Measurements from ENCODE around the gene SPATA22. TPM values are rescaled to one million over a fixed set of nuclear protein-coding genes. Genes with fewer than 3 reads are reported as not detected.
"Not testable (repeated sequence)": the region's sequence is repeated elsewhere in the genome, so short reads cannot be mapped to it uniquely, and the experiment has no call there.

SPATA22 gene
- not detected for polyA plus RNA-seq
- long read RNA-seq, donor 1: 0 reads
- long read RNA-seq, donor 2: 0 reads
- long read RNA-seq, donor 3: 0 reads
- long read RNA-seq, donor 4: 0 reads
- long read RNA-seq, donor 5: 0 reads
- long read RNA-seq, donor 6: 0 reads
- long read RNA-seq, donor 7: 0 reads
- long read RNA-seq, donor 8: 0 reads
- long read RNA-seq, donor 9: 0 reads
- long read RNA-seq, donor 10: 0 reads
- long read RNA-seq, donor 11: 0 reads

GRCh38 chr17:3471599-3471998 is at the start of gene SPATA22:
TSS of gene SPATA22 (minus strand) at chr17:3471819. CDS start at chr17:3469325, 2,494 bp downstream.
- DNase-seq: no peak
- H3K27me3 ChIP-seq (ENCODE audit: control insufficient read depth, insufficient read depth, low read length): no peaks in the 10 kb centered on the region
- H3K27ac ChIP-seq (ENCODE audit: low read length): no peak within 1 kb of the TSS
- H3K4me1 ChIP-seq (ENCODE audit: control insufficient read depth, insufficient read depth, low read length): peaks cover 19% of the 10 kb centered on the region
- no peaks in the 10 kb centered on the region for H3K36me3 ChIP-seq (ENCODE audit: control insufficient read depth, insufficient read depth, low read length)
- peaks cover 3% of the 10 kb centered on the region for H3K9me3 ChIP-seq (ENCODE audit: control insufficient read depth, low read depth, low read length)
- no CpG with 5 or more reads among the region's 38 CpGs for WGBS (ENCODE audit: insufficient coverage, low lambda C conversion rate)
- no peak within 1 kb of the TSS for H3K4me3 ChIP-seq (ENCODE audit: low read length)

DNA sequence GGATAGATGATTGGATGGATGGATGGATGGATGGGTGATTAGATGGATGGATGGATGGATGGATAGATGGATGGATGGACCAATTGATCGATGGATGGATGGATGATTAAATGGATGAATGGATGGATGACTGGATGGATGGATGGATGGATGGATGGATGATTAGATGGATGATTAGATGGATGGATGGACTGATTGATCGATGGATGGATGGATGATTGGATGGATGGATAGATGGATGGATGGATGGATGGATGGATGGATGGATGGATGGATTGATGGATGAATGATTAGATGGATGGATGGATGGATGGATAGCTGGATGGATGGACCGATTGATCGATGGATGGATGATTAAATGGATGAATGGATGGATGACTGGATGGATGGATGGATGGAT is 47.9 kb upstream of the SPATA22 start:
- H3K9me3 ChIP-seq (ENCODE audit: control insufficient read depth, low read depth, low read length); H3K4me3 ChIP-seq (ENCODE audit: low read length); DNase-seq; H3K27ac ChIP-seq (ENCODE audit: low read length); H3K4me1 ChIP-seq (ENCODE audit: control insufficient read depth, insufficient read depth, low read length); H3K27me3 ChIP-seq (ENCODE audit: control insufficient read depth, insufficient read depth, low read length): not testable (repeated sequence)
- WGBS (ENCODE audit: insufficient coverage, low lambda C conversion rate): 95% methylated on average over 4 of the region's 4 CpGs
- peaks cover 20% of the 10 kb centered on the region for H3K36me3 ChIP-seq (ENCODE audit: control insufficient read depth, insufficient read depth, low read length)

- H3K27ac ChIP-seq (ENCODE audit: low read length): no peak overlapping the region
- no peak for DNase-seq
- H3K27me3 ChIP-seq (ENCODE audit: control insufficient read depth, insufficient read depth, low read length): no peaks in the 10 kb centered on the region
- no peaks in the 10 kb centered on the region for H3K9me3 ChIP-seq (ENCODE audit: control insufficient read depth, low read depth, low read length)
- WGBS (ENCODE audit: insufficient coverage, low lambda C conversion rate): no CpG with 5 or more reads among the region's 9 CpGs
- no peaks in the 10 kb centered on the region for H3K4me1 ChIP-seq (ENCODE audit: control insufficient read depth, insufficient read depth, low read length)
- H3K4me3 ChIP-seq (ENCODE audit: low read length): no peak overlapping the region
- H3K36me3 ChIP-seq (ENCODE audit: control insufficient read depth, insufficient read depth, low read length): peaks cover 23% of the 10 kb centered on the region
These were observed 43.3 kb upstream of the SPATA22 start for GRCh38 chr17:3514873-3515272.

- H3K4me3 ChIP-seq (ENCODE audit: low read length); H3K27ac ChIP-seq (ENCODE audit: low read length); H3K27me3 ChIP-seq (ENCODE audit: control insufficient read depth, insufficient read depth, low read length); DNase-seq; H3K9me3 ChIP-seq (ENCODE audit: control insufficient read depth, low read depth, low read length); H3K4me1 ChIP-seq (ENCODE audit: control insufficient read depth, insufficient read depth, low read length): not testable (repeated sequence)
- H3K36me3 ChIP-seq (ENCODE audit: control insufficient read depth, insufficient read depth, low read length): peaks cover 22% of the 10 kb centered on the region
- WGBS (ENCODE audit: insufficient coverage, low lambda C conversion rate): no CpG with 5 or more reads among the region's 11 CpGs
These were observed 42.5 kb upstream of the SPATA22 start for GRCh38 chr17:3514167-3514566.

DNA sequence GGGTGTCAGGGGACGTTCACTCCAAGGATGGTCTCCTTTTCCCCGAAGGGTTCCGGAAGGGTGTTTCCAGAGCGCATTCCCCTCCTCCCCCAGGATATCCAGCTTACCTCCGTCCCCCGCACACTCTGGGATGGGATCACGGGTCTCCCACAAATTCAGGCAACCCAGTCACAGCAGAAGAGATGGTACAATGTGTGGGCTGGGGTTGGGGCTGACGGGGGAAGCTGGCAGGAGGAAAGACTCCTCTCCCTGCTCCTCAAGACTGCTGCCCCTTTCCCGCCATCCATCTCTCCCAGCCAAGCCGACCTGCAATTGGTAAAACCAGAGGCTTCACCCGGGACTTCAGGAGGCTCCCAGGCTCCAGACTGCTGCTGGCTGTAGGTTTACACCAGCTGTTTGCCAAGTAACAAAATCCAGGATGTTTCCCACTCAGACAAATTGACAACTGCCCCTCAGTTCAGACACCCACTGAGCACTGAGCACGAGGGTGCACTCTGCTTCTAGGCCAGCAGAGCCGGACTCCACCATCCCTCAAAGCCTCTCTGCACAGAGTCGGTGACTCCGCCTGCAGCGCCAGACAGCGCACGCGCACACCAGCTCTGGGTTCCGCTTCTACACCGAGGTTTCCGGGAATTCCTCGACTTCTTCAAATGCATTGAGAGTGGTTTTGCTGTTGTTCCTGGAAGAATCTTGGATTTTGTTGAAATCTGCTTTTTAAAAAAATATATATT is 41.9 kb upstream of the SPATA22 start:
- H3K4me1 ChIP-seq (ENCODE audit: control insufficient read depth, insufficient read depth, low read length): no peaks in the 10 kb centered on the region
- no peak overlapping the region for H3K27ac ChIP-seq (ENCODE audit: low read length)
- 93% methylated on average over 5 of the region's 23 CpGs for WGBS (ENCODE audit: insufficient coverage, low lambda C conversion rate)
- H3K27me3 ChIP-seq (ENCODE audit: control insufficient read depth, insufficient read depth, low read length): no peaks in the 10 kb centered on the region
- peaks cover 18% of the 10 kb centered on the region for H3K36me3 ChIP-seq (ENCODE audit: control insufficient read depth, insufficient read depth, low read length)
- H3K4me3 ChIP-seq (ENCODE audit: low read length): no peak overlapping the region
- DNase-seq: no peak
- H3K9me3 ChIP-seq (ENCODE audit: control insufficient read depth, low read depth, low read length): no peaks in the 10 kb centered on the region

DNA sequence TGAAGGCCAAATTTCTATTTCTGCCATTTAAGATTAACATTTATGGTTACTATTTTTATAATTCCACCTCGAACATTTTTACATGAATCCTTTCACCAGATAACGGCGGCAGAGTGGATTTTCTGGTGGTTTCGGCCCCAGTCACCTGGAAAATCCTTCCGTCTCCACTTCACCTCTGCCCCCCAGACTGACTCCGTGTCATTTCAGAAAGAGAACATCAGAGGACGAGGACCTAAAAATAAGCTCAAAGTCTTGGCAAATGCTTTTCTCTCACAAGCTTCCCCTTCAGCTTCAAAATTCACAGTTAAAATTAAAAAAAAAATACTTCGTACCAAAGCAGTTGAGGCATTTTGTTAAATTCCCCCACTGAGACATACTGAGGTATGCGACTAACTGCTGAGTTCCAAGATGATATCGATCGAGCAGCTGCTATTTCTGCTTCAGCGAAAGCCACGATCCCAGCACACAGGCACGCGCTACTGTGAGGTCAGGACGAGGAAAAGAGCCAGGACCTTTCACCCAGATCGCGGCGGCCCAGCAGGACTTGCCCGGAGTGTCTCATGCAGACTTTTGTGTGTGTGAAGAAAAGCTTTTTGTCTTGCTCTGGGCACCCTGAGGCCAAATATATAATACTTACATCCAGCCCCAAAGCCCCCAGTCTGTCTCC is 41.0 kb upstream of the SPATA22 start:
- Histone ChIP-seq H3K27ac (ENCODE audit: low read length) (no peak overlapping the region), H3K9me3 (ENCODE audit: control insufficient read depth, low read depth, low read length) (no peaks in the 10 kb centered on the region), H3K4me3 (ENCODE audit: low read length) (no peak overlapping the region), H3K36me3 (ENCODE audit: control insufficient read depth, insufficient read depth, low read length) (peaks cover 13% of the 10 kb centered on the region), H3K4me1 (ENCODE audit: control insufficient read depth, insufficient read depth, low read length) (no peaks in the 10 kb centered on the region), H3K27me3 (ENCODE audit: control insufficient read depth, insufficient read depth, low read length) (no peaks in the 10 kb centered on the region)
- 87% methylated on average over 7 of the region's 20 CpGs for WGBS (ENCODE audit: insufficient coverage, low lambda C conversion rate)
- DNase-seq: no peak

GRCh38 chr17:3511852-3512504 is 40.4 kb upstream of the SPATA22 start:
- WGBS (ENCODE audit: insufficient coverage, low lambda C conversion rate): 86% methylated on average over 1 of the region's 8 CpGs
- Histone ChIP-seq H3K27me3 (ENCODE audit: control insufficient read depth, insufficient read depth, low read length) (no peaks in the 10 kb centered on the region), H3K4me1 (ENCODE audit: control insufficient read depth, insufficient read depth, low read length) (no peaks in the 10 kb centered on the region), H3K9me3 (ENCODE audit: control insufficient read depth, low read depth, low read length) (no peaks in the 10 kb centered on the region), H3K36me3 (ENCODE audit: control insufficient read depth, insufficient read depth, low read length) (peaks cover 13% of the 10 kb centered on the region), H3K4me3 (ENCODE audit: low read length) (no peak overlapping the region), H3K27ac (ENCODE audit: low read length) (no peak overlapping the region)
- DNase-seq: no peak

DNA sequence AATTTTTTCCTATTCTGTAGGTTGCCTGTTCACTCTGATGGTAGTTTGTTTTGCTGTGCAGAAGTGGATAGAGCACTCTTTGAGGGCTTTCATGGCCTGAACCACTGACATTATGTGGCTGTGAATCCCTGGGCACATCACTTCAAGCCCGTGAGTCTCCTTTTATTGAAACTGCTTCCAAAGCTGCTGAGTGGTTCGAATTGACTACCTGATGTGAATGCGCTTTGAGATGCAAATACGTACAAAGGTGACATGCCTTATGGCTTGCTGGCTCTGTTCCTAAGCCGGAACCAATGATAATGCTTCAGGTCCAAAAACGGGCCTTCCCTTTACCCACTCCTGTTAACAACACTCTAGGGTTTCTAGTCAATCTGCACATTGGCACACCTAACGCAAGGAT is 38.5 kb upstream of the SPATA22 start:
- Histone ChIP-seq H3K4me3 (ENCODE audit: low read length) (no peak overlapping the region), H3K9me3 (ENCODE audit: control insufficient read depth, low read depth, low read length) (no peaks in the 10 kb centered on the region), H3K4me1 (ENCODE audit: control insufficient read depth, insufficient read depth, low read length) (no peaks in the 10 kb centered on the region), H3K36me3 (ENCODE audit: control insufficient read depth, insufficient read depth, low read length) (peaks cover 13% of the 10 kb centered on the region), H3K27ac (ENCODE audit: low read length) (no peak overlapping the region), H3K27me3 (ENCODE audit: control insufficient read depth, insufficient read depth, low read length) (no peaks in the 10 kb centered on the region)
- no peak for DNase-seq
- no CpG with 5 or more reads among the region's 7 CpGs for WGBS (ENCODE audit: insufficient coverage, low lambda C conversion rate)

DNA sequence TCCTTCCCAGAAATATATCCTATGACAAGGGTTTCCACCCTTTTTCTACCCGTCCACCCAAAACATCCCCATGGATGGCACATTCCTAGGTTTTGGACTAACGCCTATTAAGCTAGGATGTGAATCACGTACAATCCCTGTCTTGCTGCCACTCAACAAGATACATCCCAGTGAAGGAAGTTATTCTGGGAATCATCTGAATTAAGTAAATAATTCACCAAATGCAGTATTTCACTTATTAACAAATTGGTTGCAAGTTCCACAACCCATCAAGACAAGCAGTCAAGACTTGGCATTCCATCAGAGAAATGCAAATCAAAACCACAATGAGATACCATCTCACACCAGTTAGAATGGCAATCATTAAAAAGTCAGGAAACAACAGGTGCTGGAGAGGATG is 36.2 kb upstream of the SPATA22 start:
- Histone ChIP-seq H3K27me3 (ENCODE audit: control insufficient read depth, insufficient read depth, low read length) (no peaks in the 10 kb centered on the region), H3K27ac (ENCODE audit: low read length) (no peak overlapping the region), H3K4me3 (ENCODE audit: low read length) (no peak overlapping the region), H3K36me3 (ENCODE audit: control insufficient read depth, insufficient read depth, low read length) (peaks cover 2% of the 10 kb centered on the region), H3K9me3 (ENCODE audit: control insufficient read depth, low read depth, low read length) (no peaks in the 10 kb centered on the region), H3K4me1 (ENCODE audit: control insufficient read depth, insufficient read depth, low read length) (no peaks in the 10 kb centered on the region)
- WGBS (ENCODE audit: insufficient coverage, low lambda C conversion rate): no CpG with 5 or more reads among the region's 3 CpGs
- no peak for DNase-seq

DNA sequence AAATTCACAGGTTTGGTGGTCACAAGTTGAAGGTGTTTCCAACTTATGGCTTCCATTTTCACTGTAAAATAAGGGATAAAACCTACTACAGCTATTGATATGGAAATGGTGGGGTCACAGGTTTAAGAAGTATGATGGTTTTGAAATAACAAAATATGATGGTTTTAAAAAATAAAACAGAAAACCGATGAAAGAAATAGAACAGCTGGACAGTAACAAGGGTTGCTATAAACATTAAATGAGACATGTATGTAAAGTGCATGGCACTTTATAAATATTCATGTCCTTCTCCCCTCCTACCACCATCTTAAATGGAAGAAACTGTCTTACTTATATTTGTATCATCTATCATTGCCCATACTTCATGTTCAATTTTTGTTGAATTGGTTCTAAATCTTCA is 35.5 kb upstream of the SPATA22 start:
- no peaks in the 10 kb centered on the region for H3K27me3 ChIP-seq (ENCODE audit: control insufficient read depth, insufficient read depth, low read length)
- H3K9me3 ChIP-seq (ENCODE audit: control insufficient read depth, low read depth, low read length): no peaks in the 10 kb centered on the region
- no peak overlapping the region for H3K27ac ChIP-seq (ENCODE audit: low read length)
- no peaks in the 10 kb centered on the region for H3K36me3 ChIP-seq (ENCODE audit: control insufficient read depth, insufficient read depth, low read length)
- WGBS (ENCODE audit: insufficient coverage, low lambda C conversion rate): 88% methylated on average over 1 of the region's 1 CpG
- DNase-seq: no peak
- no peak overlapping the region for H3K4me3 ChIP-seq (ENCODE audit: low read length)
- H3K4me1 ChIP-seq (ENCODE audit: control insufficient read depth, insufficient read depth, low read length): no peaks in the 10 kb centered on the region
